ENCODE results near the gene ATP6V1F. TPM values are rescaled to one million over a fixed set of nuclear protein-coding genes. Genes with fewer than 3 reads are reported as not detected.

Gene ATP6V1F
- total RNA-seq, 1 experiment from 2014 or later, result 115 TPM

DNA sequence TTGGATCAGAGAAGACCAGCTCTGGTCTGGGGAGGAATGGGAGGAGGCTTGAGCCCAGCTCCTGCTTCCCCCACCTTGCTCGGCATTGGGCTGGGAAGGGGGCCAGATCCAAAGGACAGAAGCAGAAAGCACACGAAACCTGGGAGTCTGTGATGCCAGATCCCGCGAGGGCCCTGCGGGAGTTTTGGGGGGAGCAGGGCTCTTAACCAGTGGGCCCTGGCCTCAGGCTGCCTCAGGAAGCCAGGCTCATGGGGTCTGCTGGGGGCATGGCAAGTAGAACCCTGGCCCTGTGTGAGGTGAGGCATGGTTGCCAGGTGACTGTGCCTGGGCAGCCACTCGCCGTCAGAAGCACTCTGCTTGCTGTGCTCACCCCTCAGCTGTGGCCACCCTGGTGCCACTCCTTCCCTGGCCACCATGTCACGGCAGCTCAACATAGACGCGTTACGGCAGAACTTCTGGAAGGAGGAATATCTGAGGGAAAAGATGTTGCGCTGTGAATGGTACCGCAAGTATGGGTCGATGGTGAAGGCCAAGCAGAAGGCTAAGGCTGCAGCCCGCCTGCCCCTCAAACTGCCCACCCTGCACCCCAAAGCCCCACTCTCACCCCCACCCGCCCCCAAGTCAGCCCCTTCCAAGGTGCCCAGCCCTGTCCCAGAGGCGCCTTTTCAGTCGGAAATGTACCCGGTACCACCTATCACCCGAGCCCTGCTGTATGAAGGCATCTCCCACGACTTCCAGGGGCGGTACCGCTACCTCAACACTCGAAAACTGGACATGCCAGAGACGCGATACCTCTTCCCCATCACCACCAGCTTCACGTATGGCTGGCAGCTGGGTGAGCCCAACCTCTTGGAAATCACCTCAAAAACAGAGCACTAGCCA is 3.6 kb downstream of the ATP6V1F start:
- Histone ChIP-seq H3K9me3 (ENCODE audit: control insufficient read depth, low read depth, low read length) (no peaks in the 10 kb centered on the region), H3K4ac (ENCODE audit: low read depth, low read length) (no peak overlapping the region), H3K18ac (ENCODE audit: insufficient read length, low read depth, low read length) (no peak overlapping the region), H3K56ac (ENCODE audit: insufficient read length, low read depth, low read length) (no peak overlapping the region), H3K4me1 (ENCODE audit: insufficient read depth, low read length) (0 out of 2 replicates have a peak, but pooled peaks cover 3% of the 10 kb centered on the region), H2BK120ac (ENCODE audit: low read depth, low read length, poor library complexity, severe bottlenecking) (no peak overlapping the region), H3T11ph (ENCODE audit: low read length) (no peak overlapping the region), H2BK15ac (ENCODE audit: low read depth, low read length) (no peak overlapping the region), H2AFZ (ENCODE audit: low read length) (no peak overlapping the region), H3K4me2 (ENCODE audit: insufficient read depth, insufficient read length, low read length) (no peak overlapping the region), H3K79me2 (ENCODE audit: insufficient read depth, low read length) (no peaks in the 10 kb centered on the region; the same call in 1 of the 2 replicates), H4K5ac (ENCODE audit: insufficient read length, low read depth, low read length) (no peak overlapping the region), H3K14ac (ENCODE audit: insufficient read depth, low read length) (no peak overlapping the region), H4K8ac (replicated peaks; ENCODE audit: insufficient read length, low read depth, low read length) (no peak overlapping the region), H2BK5ac (ENCODE audit: insufficient read length, low read length) (no peak overlapping the region), H4K91ac (ENCODE audit: insufficient read length, low read depth, low read length) (no peak overlapping the region), H3K27ac (ENCODE audit: insufficient read length, low read depth, low read length) (no peak overlapping the region), H3K79me1 (ENCODE audit: insufficient read depth, low read depth, low read length, poor library complexity, severe bottlenecking) (no peaks in the 10 kb centered on the region), H3K9ac (ENCODE audit: extremely low read depth, insufficient read length, low read length) (no peak overlapping the region), H3K23me2 (ENCODE audit: insufficient read length, low read depth, low read length, poor library complexity, severe bottlenecking) (peaks cover 20% of the 10 kb centered on the region), H2BK12ac (ENCODE audit: insufficient read length, low read depth, low read length) (no peak overlapping the region), H3K27me3 (ENCODE audit: insufficient read depth, low read length) (peaks cover 11% of the 10 kb centered on the region; the same call in 1 of the 2 replicates), H4K20me1 (ENCODE audit: control insufficient read depth, insufficient read depth, insufficient read length) (no peaks in the 10 kb centered on the region), H2AK5ac (ENCODE audit: insufficient read length, low read length) (no peak overlapping the region), H3K23ac (ENCODE audit: insufficient read length, low read depth, low read length) (no peak overlapping the region), H2BK20ac (ENCODE audit: low read depth, low read length, poor library complexity, severe bottlenecking) (no peak overlapping the region)
- no peak overlapping the region for H3K27ac Mint-ChIP-seq
- peaks cover 12 to 18% (median 15%) of the 10 kb centered on the region in 3 experiments for H3K36me3 Mint-ChIP-seq (ENCODE audit: insufficient read depth in 1 of 3, low read depth in 3 of 3)
- no CpG with 5 or more reads among the region's 27 CpGs for WGBS (ENCODE audit: extremely low coverage, insufficient read length, low lambda C conversion rate)
- TF ChIP-seq, protein P1, sequence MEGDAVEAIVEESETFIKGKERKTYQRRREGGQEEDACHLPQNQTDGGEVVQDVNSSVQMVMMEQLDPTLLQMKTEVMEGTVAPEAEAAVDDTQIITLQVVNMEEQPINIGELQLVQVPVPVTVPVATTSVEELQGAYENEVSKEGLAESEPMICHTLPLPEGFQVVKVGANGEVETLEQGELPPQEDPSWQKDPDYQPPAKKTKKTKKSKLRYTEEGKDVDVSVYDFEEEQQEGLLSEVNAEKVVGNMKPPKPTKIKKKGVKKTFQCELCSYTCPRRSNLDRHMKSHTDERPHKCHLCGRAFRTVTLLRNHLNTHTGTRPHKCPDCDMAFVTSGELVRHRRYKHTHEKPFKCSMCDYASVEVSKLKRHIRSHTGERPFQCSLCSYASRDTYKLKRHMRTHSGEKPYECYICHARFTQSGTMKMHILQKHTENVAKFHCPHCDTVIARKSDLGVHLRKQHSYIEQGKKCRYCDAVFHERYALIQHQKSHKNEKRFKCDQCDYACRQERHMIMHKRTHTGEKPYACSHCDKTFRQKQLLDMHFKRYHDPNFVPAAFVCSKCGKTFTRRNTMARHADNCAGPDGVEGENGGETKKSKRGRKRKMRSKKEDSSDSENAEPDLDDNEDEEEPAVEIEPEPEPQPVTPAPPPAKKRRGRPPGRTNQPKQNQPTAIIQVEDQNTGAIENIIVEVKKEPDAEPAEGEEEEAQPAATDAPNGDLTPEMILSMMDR (conservative IDR thresholded peaks at IDR 0.05), result no peak
- peaks cover 27 to 32% of the 10 kb centered on the region in 2 experiments for H3K4me1 Mint-ChIP-seq
- H3K27me3 Mint-ChIP-seq (ENCODE audit: low read depth), result peaks cover 40% of the 10 kb centered on the region
- DNase-seq, result no peak
- H3K9me3 Mint-ChIP-seq, result no peaks in the 10 kb centered on the region; a peak in 1 of 5 replicates
- H3K4me3 Mint-ChIP-seq, result no peak overlapping the region

All from H9 (cell line).